Stimulated activated CD4-positive, alpha-beta T cell treated with anti-CD3 and anti-CD28 coated beads, Interleukin-12 subunit alpha, Interleukin-12 subunit beta, amount 100 ng/mL, for 4 hours (primary cell): ENCODE data around the gene ERAL1.
"Not testable (repeated sequence)": the region's sequence is repeated elsewhere in the genome, so short reads cannot be mapped to it uniquely, and the experiment has no call there.

ENCODE experiments used
- DNase-seq: peaks from one replicate; pipeline ENCODE4 v3.0.0-alpha.2; 2020

Gene ERAL1

DNA sequence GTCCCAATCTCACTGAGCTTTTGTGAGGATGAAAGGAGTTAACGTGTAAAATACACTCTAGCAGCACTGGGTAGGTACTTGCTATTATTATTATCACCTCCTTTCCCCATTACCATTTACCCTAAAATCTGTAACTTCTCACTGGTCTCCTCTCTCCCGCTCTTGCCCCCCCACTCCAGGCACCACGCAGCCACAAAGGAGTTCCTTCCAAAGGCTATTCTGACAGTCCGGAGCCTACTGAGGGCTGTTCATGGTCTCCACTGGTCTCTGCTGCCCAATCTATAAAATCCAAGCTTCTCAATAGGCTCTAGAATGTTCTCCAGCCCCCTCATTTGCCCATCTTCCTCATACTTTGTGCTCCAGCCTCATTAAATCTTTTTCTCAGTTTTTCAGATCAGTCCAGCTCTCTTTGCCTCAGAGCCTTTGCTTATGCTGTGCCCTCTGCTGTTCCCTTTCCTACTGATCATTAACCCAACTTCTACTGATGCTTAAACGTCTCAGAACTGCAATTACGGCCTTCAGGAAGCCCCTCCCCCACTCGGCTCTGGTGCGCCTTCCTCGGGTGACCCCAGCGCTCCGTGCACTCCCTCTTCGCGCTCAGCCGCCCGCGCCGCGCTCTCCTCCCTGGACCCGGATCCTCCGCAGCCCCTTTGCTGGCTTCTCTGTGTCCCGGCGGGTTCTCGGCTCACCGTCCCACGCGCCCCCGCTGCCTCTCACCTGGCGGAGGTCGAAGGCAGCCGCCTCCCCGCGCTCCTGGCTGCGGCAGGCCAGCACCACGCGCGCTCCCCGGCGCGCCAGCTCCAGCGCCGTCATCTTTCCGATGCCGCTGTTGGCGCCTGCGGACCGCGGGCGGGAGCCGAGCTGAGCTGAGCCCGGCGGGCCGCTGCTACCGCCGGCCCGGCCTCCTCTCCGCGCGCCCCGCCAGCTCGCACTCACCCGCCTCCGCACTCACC lies 47.3 kb downstream of the ERAL1 start:
- DNase-seq: peak; percentile 59

DNA sequence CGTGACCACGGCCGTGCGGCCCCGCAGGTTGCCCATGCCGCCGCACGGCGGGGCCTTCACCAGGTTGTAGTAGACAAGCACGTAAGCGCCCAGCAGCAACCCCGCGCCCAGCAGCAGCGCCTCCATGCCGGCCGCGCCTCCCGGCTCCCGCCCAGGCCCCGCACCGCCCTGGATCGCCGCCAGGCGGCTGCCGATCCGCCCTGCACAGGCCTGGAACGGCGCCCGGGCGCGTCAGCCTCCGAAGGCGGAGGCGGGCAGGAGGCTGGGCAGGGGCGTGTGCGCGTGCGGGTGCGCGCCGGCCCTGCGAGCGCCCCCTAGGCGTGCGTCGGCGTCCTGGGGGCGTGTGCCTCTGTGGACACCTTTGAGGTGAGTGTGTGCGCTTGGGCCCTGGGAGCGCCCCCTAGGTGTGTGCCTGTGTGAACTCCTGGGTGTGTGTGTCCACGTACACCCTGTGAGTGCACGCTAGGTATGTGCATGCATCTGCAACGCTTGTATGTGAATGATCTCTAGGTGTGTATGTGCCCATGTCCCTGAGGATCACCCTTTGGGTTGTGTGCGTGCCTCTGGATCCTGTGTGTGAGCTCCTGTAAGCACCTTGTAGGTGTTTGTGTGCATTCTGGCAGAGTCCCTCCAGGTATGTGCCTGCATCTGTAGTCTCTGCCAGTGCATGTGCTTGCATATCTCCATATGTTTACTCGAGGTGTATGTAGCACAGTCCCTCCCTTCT lies 48.2 kb downstream of the ERAL1 start, which contains the start of gene DHRS13:
Gene DHRS13 (minus strand): TSS at position 261 of the 727 bp plus-strand sequence. CDS start 135 bp downstream, at position 126.
- DNase-seq: peak; percentile 94

DNA sequence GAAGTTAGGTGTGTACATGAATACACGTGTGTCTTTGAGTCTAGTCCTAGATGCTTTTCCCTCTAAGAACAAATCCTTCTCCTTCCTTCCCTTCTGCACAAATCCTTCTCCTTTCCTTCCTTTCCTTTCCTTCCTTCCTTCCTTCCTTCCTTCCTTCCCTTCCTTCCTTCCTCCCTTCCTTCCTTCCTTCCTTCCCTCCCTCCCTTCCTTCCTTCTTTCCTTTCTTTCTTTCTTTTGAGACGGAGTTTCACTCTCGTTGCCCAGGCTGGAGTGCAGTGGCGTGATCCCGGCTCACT lies 48.7 kb downstream of the ERAL1 start:
- DNase-seq: not testable (repeated sequence)

DNA sequence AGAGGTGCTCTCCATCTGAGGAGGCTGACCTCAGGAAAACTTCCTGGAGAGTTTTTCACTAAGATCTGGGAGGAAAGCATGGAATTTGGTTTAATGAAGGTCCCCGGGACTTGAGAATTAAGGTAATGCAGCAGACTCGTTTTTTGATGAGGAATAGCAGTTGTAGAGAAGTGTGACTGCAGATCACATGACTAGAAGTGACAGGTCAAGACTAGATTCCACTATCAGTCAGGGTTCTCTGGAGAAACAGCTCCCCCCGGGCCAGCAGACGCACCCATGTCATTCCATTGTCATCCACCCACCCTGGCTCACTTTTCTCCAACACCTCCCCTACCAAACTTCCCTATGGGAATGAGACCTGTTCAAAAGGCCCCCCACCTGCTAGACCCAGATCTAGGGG lies 50.0 kb downstream of the ERAL1 start:
- no peak for DNase-seq

DNA sequence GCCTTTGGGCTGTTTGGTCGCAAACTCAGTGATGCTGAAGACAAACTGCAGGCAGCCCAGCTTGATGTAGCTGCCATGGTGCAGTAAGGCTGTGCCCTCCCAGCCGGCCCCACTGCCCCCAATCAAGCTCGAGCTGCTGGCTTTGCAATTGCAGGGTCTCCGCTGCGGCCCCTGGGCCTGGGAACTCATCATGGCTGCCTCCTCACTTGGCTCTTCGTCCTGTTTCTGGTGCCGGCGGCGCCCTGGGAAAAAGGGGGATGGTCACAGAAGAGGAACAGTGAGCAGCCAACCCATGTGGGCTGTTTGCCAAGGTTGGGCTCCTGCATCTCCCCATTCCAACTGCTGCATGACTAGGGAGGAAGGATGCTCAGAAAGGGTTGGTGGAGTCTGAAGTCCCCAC lies 51.5 kb downstream of the ERAL1 start:
- DNase-seq: no peak

DNA sequence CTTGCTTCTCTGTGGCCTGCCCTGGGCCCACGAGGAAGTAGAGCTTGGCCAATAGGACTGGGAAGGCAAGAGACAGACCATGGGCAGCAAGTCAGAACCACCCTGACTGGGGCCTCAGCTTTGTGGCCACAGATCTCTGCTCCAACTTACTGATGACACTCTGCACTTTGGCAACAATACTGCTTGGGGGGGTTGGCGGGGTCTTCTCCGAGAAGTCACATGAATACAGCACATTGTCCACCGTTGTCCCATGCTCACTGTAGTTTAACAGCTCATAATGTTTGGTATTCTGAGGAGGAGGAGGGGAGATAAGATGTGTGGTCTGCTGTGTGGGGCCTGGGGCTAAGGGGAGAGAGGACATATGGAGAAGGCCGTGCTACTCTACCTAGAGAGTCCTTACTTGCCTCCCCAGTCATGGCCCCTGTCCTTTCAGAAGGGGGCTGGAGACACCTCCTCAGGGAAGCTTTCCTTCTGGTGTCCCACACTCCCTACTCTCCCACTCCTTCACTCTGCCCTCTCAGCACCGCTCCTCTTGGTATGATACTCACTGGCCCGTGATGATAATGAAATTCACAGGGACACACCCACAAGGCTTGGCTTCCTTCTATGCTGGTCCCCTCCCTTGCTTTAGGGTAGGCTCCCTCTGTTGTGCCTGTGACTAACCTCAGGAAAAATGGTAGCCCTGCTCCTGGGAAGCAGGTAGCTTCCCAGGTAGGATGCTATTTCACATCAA lies 52.1 kb downstream of the ERAL1 start:
- no peak for DNase-seq

DNA sequence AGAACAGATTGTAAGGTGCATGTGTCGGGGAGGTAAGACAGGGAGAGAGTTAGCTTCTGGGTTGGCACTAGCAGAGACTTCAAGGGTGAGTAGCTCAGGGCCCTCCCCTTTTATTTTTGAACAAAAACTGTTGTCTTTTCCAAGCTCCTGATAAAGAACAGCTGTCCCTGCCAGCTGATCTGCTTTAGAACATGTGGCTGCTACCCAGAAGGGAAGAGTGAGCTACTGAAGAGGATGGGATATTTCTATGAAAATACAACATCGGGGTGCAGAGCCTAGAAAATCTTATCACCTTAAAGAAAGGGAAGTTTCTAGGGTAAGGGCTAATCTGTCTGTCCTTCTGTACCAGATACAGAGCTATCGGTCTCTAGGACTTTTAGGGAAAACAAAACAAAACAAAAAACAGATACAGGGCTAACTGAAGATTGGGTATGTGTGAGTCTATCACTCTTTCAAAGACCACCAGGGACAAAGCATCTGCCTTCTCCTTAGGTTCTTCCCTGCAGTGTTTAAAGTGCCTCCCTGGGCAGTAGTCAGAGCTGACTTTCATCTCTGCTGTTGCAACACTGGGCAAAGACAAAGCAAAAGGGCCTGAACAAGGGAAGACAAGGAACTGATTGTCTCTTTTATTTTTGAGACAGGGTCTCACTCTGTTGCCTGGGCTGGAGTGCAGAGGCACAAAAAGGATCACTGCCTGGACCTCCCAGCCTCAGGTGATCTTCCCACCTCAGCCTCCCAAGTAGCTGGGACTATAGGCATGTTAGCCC lies 53.1 kb downstream of the ERAL1 start:
- DNase-seq: no peak

DNA sequence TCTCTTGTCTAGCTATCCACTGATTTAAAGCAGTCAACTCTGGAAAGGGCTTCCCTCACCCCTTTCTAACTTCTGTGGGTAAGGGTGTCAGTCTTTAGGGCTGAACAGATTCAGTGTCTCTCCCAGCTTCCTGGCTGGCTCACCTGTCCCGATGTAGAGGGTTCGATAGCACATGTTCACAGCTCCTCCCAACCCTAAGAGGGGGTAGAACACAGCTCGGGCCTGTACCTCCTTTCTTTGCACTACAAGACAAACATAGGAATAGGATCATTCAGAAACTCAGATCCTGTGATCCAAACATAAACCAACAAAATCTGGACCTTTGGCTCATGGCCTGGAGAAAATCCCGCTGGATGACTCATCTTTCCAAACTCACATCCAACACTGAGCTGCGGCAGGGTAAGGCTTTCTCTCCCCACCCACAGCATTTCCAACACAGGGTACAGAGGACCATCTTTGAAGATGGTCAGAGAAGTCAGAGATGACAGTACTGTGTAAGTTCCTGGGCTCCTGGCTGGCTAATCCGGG lies 53.9 kb downstream of the ERAL1 start:
- DNase-seq: no peak

DNA sequence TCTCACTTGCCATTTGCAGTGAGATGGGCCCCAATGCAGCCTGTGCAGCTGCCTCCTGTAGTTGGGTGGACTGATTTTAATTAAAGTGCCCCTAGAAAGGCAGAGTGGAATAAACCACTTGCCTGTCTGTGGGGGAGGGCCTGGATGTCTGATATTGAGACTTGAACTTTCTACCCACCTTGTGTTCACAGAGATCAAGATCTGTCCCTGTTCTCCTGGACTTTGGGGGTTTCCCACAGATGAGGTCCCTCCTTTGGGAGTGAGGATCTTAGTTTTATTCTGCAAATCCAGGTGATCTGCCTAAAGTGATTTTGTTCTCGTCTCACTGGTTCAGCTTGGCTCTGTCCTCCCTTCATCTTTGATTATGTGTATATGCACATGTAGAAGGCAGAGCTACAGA lies 55.7 kb downstream of the ERAL1 start:
- DNase-seq: no peak
